Activated CD4-positive, alpha-beta T cell treated with anti-CD3 and anti-CD28 coated beads, Interleukin-2, amount 10 ng/mL, durations not matched to agents 7 days and 5 days (primary cell): ENCODE results near the gene FXYD2. TPM values are rescaled to one million over a fixed set of nuclear protein-coding genes. Genes with fewer than 3 reads are reported as not detected.

Source experiments
- CTCF ChIA-PET: fragments of 350-600 bp; sonication (Branson Sonifier 250); formaldehyde crosslinking; loops from one replicate; lab custom pipeline; 2021; ENCODE audit warnings: antibody characterized with exemption; lab: Charles Lee
- POLR2A ChIA-PET: fragments of 350-600 bp; sonication (Branson Sonifier 250); formaldehyde crosslinking; loops from one replicate; lab custom pipeline; 2021; ENCODE audit warnings: antibody characterized with exemption; lab: Charles Lee
- DNase-seq: peaks from one replicate; pipeline ENCODE4 v3.0.0-alpha.2; 2020
- H3K27ac Mint-ChIP-seq: one replicate; pipeline ENCODE4 v1.8.0; 2021; ENCODE audit warnings: mild to moderate bottlenecking, moderate library complexity, mixed read lengths
- H3K27me3 Mint-ChIP-seq: one replicate; pipeline ENCODE4 v1.8.0; 2021; ENCODE audit warnings: mixed read lengths
- H3K36me3 Mint-ChIP-seq: one replicate; pipeline ENCODE4 v1.8.0; 2021; ENCODE audit warnings: low read depth, mixed read lengths
- H3K4me1 Mint-ChIP-seq: one replicate; pipeline ENCODE4 v1.8.0; 2021; ENCODE audit warnings: mixed read lengths
- H3K4me3 Mint-ChIP-seq: one replicate; pipeline ENCODE4 v1.8.0; 2021; ENCODE audit warnings: mild to moderate bottlenecking, moderate library complexity, mixed read lengths
- H3K9me3 Mint-ChIP-seq: one replicate; pipeline ENCODE4 v1.8.0; 2021; ENCODE audit warnings: mixed read lengths
- total RNA-seq, 2 experiments: library from RNA; stranded (reverse); gene quantifications; one replicate each; pipeline ENCODE4 v1.2.3, GENCODE V29; 2021

Gene FXYD2
- total RNA-seq, 2 experiments from 2014 or later = 0.97 to 1.3 TPM

- Mint-ChIP-seq H3K4me1 (peaks cover 4% of the 10 kb centered on the region), H3K27me3 (peaks cover 60% of the 10 kb centered on the region), H3K27ac (no peak overlapping the region), H3K4me3 (no peak overlapping the region), H3K36me3 (peaks cover 2% of the 10 kb centered on the region), H3K9me3 (no peaks in the 10 kb centered on the region)
- DNase-seq = no peak
- ChIA-PET POLR2A (no interaction called here), CTCF (interaction anchor here (2.2 kb wide), 1 partner anchor 8 kb away, joined by 5 read pairs; no protein-coding TSS in a partner anchor)
Measured at GRCh38 chr11:117794772-117795629, 29.5 kb downstream of the FXYD2 start.

- H3K4me3 Mint-ChIP-seq = no peak overlapping the region
- peaks cover 55% of the 10 kb centered on the region for H3K27me3 Mint-ChIP-seq
- POLR2A ChIA-PET = no interaction called here
Measured at GRCh38 chr11:117794135-117794534, 30.4 kb downstream of the FXYD2 start.

GRCh38 chr11:117793583-117793982 lies 31.0 kb downstream of the FXYD2 start:
- peaks cover 49% of the 10 kb centered on the region for H3K27me3 Mint-ChIP-seq
- H3K27ac Mint-ChIP-seq = no peak overlapping the region
- H3K4me3 Mint-ChIP-seq = no peak overlapping the region
- H3K9me3 Mint-ChIP-seq = no peaks in the 10 kb centered on the region
- ChIA-PET CTCF (interaction anchor here (0.9 to 2.4 kb wide), 5 partner anchors 9 to 370 kb away, joined by 3 to 12 read pairs (median 4); no protein-coding TSS in a partner anchor), POLR2A (no interaction called here)
- peaks cover 2% of the 10 kb centered on the region for H3K36me3 Mint-ChIP-seq
- peaks cover 4% of the 10 kb centered on the region for H3K4me1 Mint-ChIP-seq
- no peak for DNase-seq

More at GRCh38 chr11:117794135-117794534, 30.4 kb downstream of the FXYD2 start:
- no peak for DNase-seq
- Mint-ChIP-seq H3K4me1 (peaks cover 4% of the 10 kb centered on the region), H3K9me3 (no peaks in the 10 kb centered on the region), H3K36me3 (peaks cover 2% of the 10 kb centered on the region), H3K27ac (no peak overlapping the region)
- CTCF ChIA-PET = interaction anchor here (1.0 to 2.4 kb wide), 3 partner anchors 9 to 15 kb away, joined by 4 to 12 read pairs (median 5); no protein-coding TSS in a partner anchor

GRCh38 chr11:117792992-117793391 lies 31.6 kb downstream of the FXYD2 start:
- no peaks in the 10 kb centered on the region for H3K9me3 Mint-ChIP-seq
- no peak overlapping the region for H3K27ac Mint-ChIP-seq
- peaks cover 4% of the 10 kb centered on the region for H3K4me1 Mint-ChIP-seq
- CTCF ChIA-PET = interaction anchor here (0.6 to 2.4 kb wide), 7 partner anchors 8 to 655 kb away, joined by 3 to 12 read pairs (median 5); no protein-coding TSS in a partner anchor
- peaks cover 45% of the 10 kb centered on the region for H3K27me3 Mint-ChIP-seq
- no peak overlapping the region for H3K4me3 Mint-ChIP-seq
- peaks cover 2% of the 10 kb centered on the region for H3K36me3 Mint-ChIP-seq
- no peak for DNase-seq
- POLR2A ChIA-PET = no interaction called here

GRCh38 chr11:117792241-117792640 lies 32.3 kb downstream of the FXYD2 start:
- no peak for DNase-seq
- no peaks in the 10 kb centered on the region for H3K4me1 Mint-ChIP-seq
- H3K4me3 Mint-ChIP-seq = no peak overlapping the region
- H3K9me3 Mint-ChIP-seq = no peaks in the 10 kb centered on the region
- no peaks in the 10 kb centered on the region for H3K36me3 Mint-ChIP-seq
- peaks cover 43% of the 10 kb centered on the region for H3K27me3 Mint-ChIP-seq
- CTCF ChIA-PET = interaction anchor here (0.6 to 2.4 kb wide), 4 partner anchors 9 to 654 kb away, joined by 3 to 12 read pairs (median 6); no protein-coding TSS in a partner anchor
- no peak overlapping the region for H3K27ac Mint-ChIP-seq
- POLR2A ChIA-PET = no interaction called here

- POLR2A ChIA-PET = no interaction called here
- Mint-ChIP-seq H3K9me3 (no peaks in the 10 kb centered on the region), H3K27me3 (peaks cover 37% of the 10 kb centered on the region), H3K36me3 (no peaks in the 10 kb centered on the region), H3K27ac (no peak overlapping the region), H3K4me3 (no peak overlapping the region), H3K4me1 (no peaks in the 10 kb centered on the region)
- CTCF ChIA-PET = no interaction called here
- DNase-seq = no peak
Measured at GRCh38 chr11:117790279-117790678, 34.3 kb downstream of the FXYD2 start.

- no peak for DNase-seq
- peaks cover 35% of the 10 kb centered on the region for H3K27me3 Mint-ChIP-seq
- no peaks in the 10 kb centered on the region for H3K9me3 Mint-ChIP-seq
- H3K4me1 Mint-ChIP-seq = no peaks in the 10 kb centered on the region
- ChIA-PET POLR2A (no interaction called here), CTCF (interaction anchor here (1.2 kb wide), 1 partner anchor 18 kb away, joined by 4 read pairs; no protein-coding TSS in a partner anchor)
- H3K36me3 Mint-ChIP-seq = no peaks in the 10 kb centered on the region
- H3K27ac Mint-ChIP-seq = no peak overlapping the region
- no peak overlapping the region for H3K4me3 Mint-ChIP-seq
Measured at GRCh38 chr11:117789241-117789640, 35.3 kb downstream of the FXYD2 start.

- ChIA-PET POLR2A (no interaction called here), CTCF (no interaction called here)
- Mint-ChIP-seq H3K4me3 (no peak overlapping the region), H3K27me3 (peaks cover 23% of the 10 kb centered on the region), H3K36me3 (no peaks in the 10 kb centered on the region), H3K9me3 (no peaks in the 10 kb centered on the region), H3K4me1 (no peaks in the 10 kb centered on the region), H3K27ac (no peak overlapping the region)
- no peak for DNase-seq
Measured at GRCh38 chr11:117786135-117786870, 38.2 kb downstream of the FXYD2 start.

- CTCF ChIA-PET = no interaction called here
Measured at GRCh38 chr11:117782101-117782500, 42.4 kb downstream of the FXYD2 start.

GRCh38 chr11:117781627-117782026 lies 42.9 kb downstream of the FXYD2 start:
- DNase-seq = no peak
- H3K27ac Mint-ChIP-seq = no peak overlapping the region
- H3K36me3 Mint-ChIP-seq = no peaks in the 10 kb centered on the region
- ChIA-PET CTCF (interaction anchor here (0.6 kb wide), 1 partner anchor 373 kb away, joined by 3 read pairs; no protein-coding TSS in a partner anchor), POLR2A (no interaction called here)
- H3K4me3 Mint-ChIP-seq = no peak overlapping the region
- no peaks in the 10 kb centered on the region for H3K4me1 Mint-ChIP-seq
- no peaks in the 10 kb centered on the region for H3K9me3 Mint-ChIP-seq
- H3K27me3 Mint-ChIP-seq = peaks cover 18% of the 10 kb centered on the region

More at GRCh38 chr11:117782101-117782500, 42.4 kb downstream of the FXYD2 start:
- Mint-ChIP-seq H3K4me3 (no peak overlapping the region), H3K4me1 (no peaks in the 10 kb centered on the region), H3K27me3 (peaks cover 18% of the 10 kb centered on the region), H3K36me3 (no peaks in the 10 kb centered on the region), H3K9me3 (no peaks in the 10 kb centered on the region), H3K27ac (no peak overlapping the region)
- DNase-seq = no peak
- POLR2A ChIA-PET = no interaction called here

- no peak overlapping the region for H3K27ac Mint-ChIP-seq
- H3K27me3 Mint-ChIP-seq = peaks cover 16% of the 10 kb centered on the region
- POLR2A ChIA-PET = no interaction called here
- H3K4me1 Mint-ChIP-seq = no peaks in the 10 kb centered on the region
- H3K36me3 Mint-ChIP-seq = no peaks in the 10 kb centered on the region
- DNase-seq = no peak
- no peaks in the 10 kb centered on the region for H3K9me3 Mint-ChIP-seq
- H3K4me3 Mint-ChIP-seq = no peak overlapping the region
- CTCF ChIA-PET = interaction anchor here (0.7 kb wide), 2 partner anchors 115 to 133 kb away, joined by 3 to 4 read pairs; no protein-coding TSS in a partner anchor
Measured at GRCh38 chr11:117780456-117780855, 44.1 kb downstream of the FXYD2 start.

GRCh38 chr11:117774553-117774952 lies 50.0 kb downstream of the FXYD2 start:
- peaks cover 5% of the 10 kb centered on the region for H3K27me3 Mint-ChIP-seq
- no peaks in the 10 kb centered on the region for H3K36me3 Mint-ChIP-seq
- no peak overlapping the region for H3K27ac Mint-ChIP-seq
- ChIA-PET POLR2A (no interaction called here), CTCF (no interaction called here)
- no peak overlapping the region for H3K4me3 Mint-ChIP-seq
- no peaks in the 10 kb centered on the region for H3K9me3 Mint-ChIP-seq
- H3K4me1 Mint-ChIP-seq = no peaks in the 10 kb centered on the region
- DNase-seq = no peak
